Measurements from ENCODE around the gene PCDHB10. TPM values are rescaled to one million over a fixed set of nuclear protein-coding genes. Genes with fewer than 3 reads are reported as not detected.

PCDHB10 gene
- total RNA-seq, 1 donor from 2014 or later: 0.26 TPM

DNA sequence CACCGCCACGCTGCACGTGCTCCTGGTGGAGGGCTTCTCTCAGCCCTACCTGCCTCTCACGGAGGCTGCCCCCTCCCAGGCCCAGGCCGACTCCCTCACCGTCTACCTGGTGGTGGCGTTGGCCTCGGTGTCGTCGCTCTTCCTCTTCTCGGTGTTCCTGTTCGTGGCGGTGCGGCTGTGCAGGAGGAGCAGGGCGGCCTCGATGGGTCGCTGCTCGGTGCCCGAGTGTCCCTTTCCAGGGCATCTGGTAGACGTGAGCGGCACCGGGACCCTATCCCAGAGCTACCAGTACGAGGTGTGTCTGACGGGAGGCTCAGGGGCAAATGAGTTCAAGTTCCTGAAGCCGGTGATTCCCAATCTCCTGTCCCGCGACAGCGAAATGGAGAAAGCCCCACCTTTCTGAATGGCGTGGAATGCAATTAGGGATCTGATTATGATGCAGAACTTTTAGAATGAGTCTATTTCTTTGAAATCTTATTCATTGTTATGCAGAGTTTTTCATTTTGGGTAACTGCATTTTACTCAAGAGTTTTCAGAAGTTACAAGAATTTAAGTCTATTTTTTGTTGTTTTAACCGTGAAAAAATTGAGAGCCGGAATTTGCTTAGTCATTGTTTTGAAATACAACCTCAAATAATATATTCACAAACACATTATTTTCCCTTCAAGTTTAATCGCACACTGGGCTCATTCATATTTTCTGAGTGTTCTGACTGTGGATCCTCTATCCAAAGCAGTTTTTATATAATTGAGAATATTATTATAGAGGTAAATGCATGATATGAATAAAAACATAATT, 44.6 kb downstream of the PCDHB10 start:
- DNase-seq (ENCODE audit: low read depth) (no peak), FAIRE-seq (no peak)
- TF ChIP-seq, protein P1, sequence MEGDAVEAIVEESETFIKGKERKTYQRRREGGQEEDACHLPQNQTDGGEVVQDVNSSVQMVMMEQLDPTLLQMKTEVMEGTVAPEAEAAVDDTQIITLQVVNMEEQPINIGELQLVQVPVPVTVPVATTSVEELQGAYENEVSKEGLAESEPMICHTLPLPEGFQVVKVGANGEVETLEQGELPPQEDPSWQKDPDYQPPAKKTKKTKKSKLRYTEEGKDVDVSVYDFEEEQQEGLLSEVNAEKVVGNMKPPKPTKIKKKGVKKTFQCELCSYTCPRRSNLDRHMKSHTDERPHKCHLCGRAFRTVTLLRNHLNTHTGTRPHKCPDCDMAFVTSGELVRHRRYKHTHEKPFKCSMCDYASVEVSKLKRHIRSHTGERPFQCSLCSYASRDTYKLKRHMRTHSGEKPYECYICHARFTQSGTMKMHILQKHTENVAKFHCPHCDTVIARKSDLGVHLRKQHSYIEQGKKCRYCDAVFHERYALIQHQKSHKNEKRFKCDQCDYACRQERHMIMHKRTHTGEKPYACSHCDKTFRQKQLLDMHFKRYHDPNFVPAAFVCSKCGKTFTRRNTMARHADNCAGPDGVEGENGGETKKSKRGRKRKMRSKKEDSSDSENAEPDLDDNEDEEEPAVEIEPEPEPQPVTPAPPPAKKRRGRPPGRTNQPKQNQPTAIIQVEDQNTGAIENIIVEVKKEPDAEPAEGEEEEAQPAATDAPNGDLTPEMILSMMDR (IDR thresholded peaks at IDR 0.05; ENCODE audit: insufficient read depth, low read length, severe bottlenecking): no peak
- no peaks in the 10 kb centered on the region for H3K36me3 ChIP-seq (ENCODE audit: control insufficient read depth, insufficient read depth, low read length)
- H3K27me3 ChIP-seq (ENCODE audit: control insufficient read depth, insufficient read depth, low read length): no peaks in the 10 kb centered on the region
- H3K4me3 ChIP-seq (ENCODE audit: low read depth, low read length): no peak overlapping the region

DNA sequence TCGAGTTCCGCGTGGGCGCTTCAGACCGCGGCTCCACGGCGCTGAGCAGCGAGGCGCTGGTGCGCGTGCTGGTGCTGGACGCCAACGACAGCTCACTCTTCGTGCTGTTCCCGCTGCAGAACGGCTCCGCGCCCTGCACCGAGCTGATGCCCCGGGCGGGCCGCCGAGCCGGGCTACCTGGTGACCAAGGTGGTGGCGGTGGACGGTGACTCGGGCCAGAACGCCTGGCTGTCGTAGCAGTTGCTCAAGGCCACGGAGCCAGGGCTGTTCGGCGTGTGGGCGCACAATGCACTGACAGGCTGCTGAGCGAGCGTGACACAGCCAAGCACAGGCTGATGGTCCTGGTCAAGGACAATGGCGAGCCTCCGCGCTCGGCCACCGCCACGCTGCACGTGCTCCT, 49.3 kb downstream of the PCDHB10 start:
- no peaks in the 10 kb centered on the region for H3K27me3 ChIP-seq (ENCODE audit: control insufficient read depth, insufficient read depth, low read length)
- no peaks in the 10 kb centered on the region for H3K36me3 ChIP-seq (ENCODE audit: control insufficient read depth, insufficient read depth, low read length)
- no peak for DNase-seq (ENCODE audit: low read depth)
- H3K4me3 ChIP-seq (ENCODE audit: low read depth, low read length): no peak overlapping the region
- TF ChIP-seq, protein P1 (IDR thresholded peaks at IDR 0.05; ENCODE audit: insufficient read depth, low read length, severe bottlenecking): no peak
- no peak for FAIRE-seq

Other genes with a start within 250 kb of the PCDHB10 start
- 14.1 and 16.8 TPM in 2 replicates for gene PCDHAC2, start 225.9 kb upstream of the PCDHB10 start, total RNA-seq
- not detected in 2 replicates for gene PCDHB1, start 141.0 kb upstream of the PCDHB10 start, total RNA-seq
- gene PCDHB2, start 97.7 kb upstream of the PCDHB10 start, total RNA-seq: 0.26 and 1.1 TPM in 2 replicates
- gene PCDHB3, start 91.9 kb upstream of the PCDHB10 start, total RNA-seq: under 0.01 and 0.13 TPM in 2 replicates
- gene PCDHB4, start 70.5 kb upstream of the PCDHB10 start, total RNA-seq: 0.13 TPM in 1 of 2 replicates, not detected in the other
- 0.26 TPM in 2 replicates for gene PCDHB5, start 57.1 kb upstream of the PCDHB10 start, total RNA-seq
- gene PCDHB6, start 42.3 kb upstream of the PCDHB10 start, total RNA-seq: not detected in 2 replicates
- not detected in 2 replicates for gene PCDHB7, start 19.7 kb upstream of the PCDHB10 start, total RNA-seq
- under 0.01 TPM in 2 replicates for gene PCDHB8, start 14.6 kb upstream of the PCDHB10 start, total RNA-seq
- under 0.01 TPM in 1 of 2 replicates, not detected in the other for gene PCDHB16, start 10.0 kb upstream of the PCDHB10 start, total RNA-seq
- under 0.01 TPM in 1 of 2 replicates, not detected in the other for gene PCDHB9, start 5.2 kb upstream of the PCDHB10 start, total RNA-seq
- under 0.01 and 0.26 TPM in 2 replicates for gene PCDHB11, start 7.3 kb downstream of the PCDHB10 start, total RNA-seq
- gene PCDHB12, start 16.4 kb downstream of the PCDHB10 start, total RNA-seq: 0.13 TPM in 1 of 2 replicates, not detected in the other
- gene PCDHB13, start 21.6 kb downstream of the PCDHB10 start, total RNA-seq: 0.26 TPM in 1 of 2 replicates, not detected in the other
- 0.26 and 0.77 TPM in 2 replicates for gene PCDHB14, start 31.0 kb downstream of the PCDHB10 start, total RNA-seq
- under 0.01 and 0.51 TPM in 2 replicates for gene PCDHB15, start 53.0 kb downstream of the PCDHB10 start, total RNA-seq
- gene SLC25A2, start 111.7 kb downstream of the PCDHB10 start, total RNA-seq: 0.13 TPM in 1 of 2 replicates, not detected in the other
- 36.3 and 74.5 TPM in 2 replicates for gene TAF7, start 128.4 kb downstream of the PCDHB10 start, total RNA-seq
- gene PCDHGA1, start 138.2 kb downstream of the PCDHB10 start, total RNA-seq: under 0.01 and 0.26 TPM in 2 replicates
- gene PCDHGA2, start 146.4 kb downstream of the PCDHB10 start, total RNA-seq: under 0.01 and 0.26 TPM in 2 replicates
- gene PCDHGA3, start 151.5 kb downstream of the PCDHB10 start, total RNA-seq: under 0.01 and 0.13 TPM in 2 replicates
- under 0.01 and 0.26 TPM in 2 replicates for gene PCDHGB1, start 157.7 kb downstream of the PCDHB10 start, total RNA-seq
- 0.26 and 0.53 TPM in 2 replicates for gene PCDHGA4, start 162.7 kb downstream of the PCDHB10 start, total RNA-seq
- gene PCDHGB2, start 167.6 kb downstream of the PCDHB10 start, total RNA-seq: under 0.01 and 0.26 TPM in 2 replicates
- gene PCDHGA5, start 171.8 kb downstream of the PCDHB10 start, total RNA-seq: under 0.01 and 0.13 TPM in 2 replicates
- under 0.01 and 0.77 TPM in 2 replicates for gene PCDHGB3, start 177.9 kb downstream of the PCDHB10 start, total RNA-seq
- gene PCDHGA6, start 181.5 kb downstream of the PCDHB10 start, total RNA-seq: under 0.01 and 0.26 TPM in 2 replicates
- under 0.01 and 0.51 TPM in 2 replicates for gene PCDHGA7, start 190.4 kb downstream of the PCDHB10 start, total RNA-seq
- gene PCDHGB4, start 195.3 kb downstream of the PCDHB10 start, total RNA-seq: 2.1 and 3.1 TPM in 2 replicates
- gene PCDHGA8, start 200.3 kb downstream of the PCDHB10 start, total RNA-seq: under 0.01 and 0.51 TPM in 2 replicates
- gene PCDHGB5, start 205.6 kb downstream of the PCDHB10 start, total RNA-seq: 2.4 and 5.1 TPM in 2 replicates
- gene PCDHGA9, start 210.4 kb downstream of the PCDHB10 start, total RNA-seq: 0.53 and 1.5 TPM in 2 replicates
- gene PCDHGB6, start 215.7 kb downstream of the PCDHB10 start, total RNA-seq: 0.53 and 1.5 TPM in 2 replicates
- 2.1 and 5.2 TPM in 2 replicates for gene PCDHGA10, start 220.6 kb downstream of the PCDHB10 start, total RNA-seq
- 1.3 and 3.3 TPM in 2 replicates for gene PCDHGB7, start 225.3 kb downstream of the PCDHB10 start, total RNA-seq
- gene PCDHGA11, start 228.7 kb downstream of the PCDHB10 start, total RNA-seq: 1.6 and 3.2 TPM in 2 replicates
- gene PCDHGA12, start 238.2 kb downstream of the PCDHB10 start, total RNA-seq: 0.79 and 1.4 TPM in 2 replicates

All from bronchial epithelial cell (primary cell).